SHP77 treated with DMSO at 0.1 percent for 48 hours (cell line): ENCODE measurements around the gene CDHR5.

Source experiments
- DNase-seq: peaks from one replicate; lab custom pipeline; 2025; lab: John Stamatoyannopoulos, UW

The CDHR5 gene

DNA sequence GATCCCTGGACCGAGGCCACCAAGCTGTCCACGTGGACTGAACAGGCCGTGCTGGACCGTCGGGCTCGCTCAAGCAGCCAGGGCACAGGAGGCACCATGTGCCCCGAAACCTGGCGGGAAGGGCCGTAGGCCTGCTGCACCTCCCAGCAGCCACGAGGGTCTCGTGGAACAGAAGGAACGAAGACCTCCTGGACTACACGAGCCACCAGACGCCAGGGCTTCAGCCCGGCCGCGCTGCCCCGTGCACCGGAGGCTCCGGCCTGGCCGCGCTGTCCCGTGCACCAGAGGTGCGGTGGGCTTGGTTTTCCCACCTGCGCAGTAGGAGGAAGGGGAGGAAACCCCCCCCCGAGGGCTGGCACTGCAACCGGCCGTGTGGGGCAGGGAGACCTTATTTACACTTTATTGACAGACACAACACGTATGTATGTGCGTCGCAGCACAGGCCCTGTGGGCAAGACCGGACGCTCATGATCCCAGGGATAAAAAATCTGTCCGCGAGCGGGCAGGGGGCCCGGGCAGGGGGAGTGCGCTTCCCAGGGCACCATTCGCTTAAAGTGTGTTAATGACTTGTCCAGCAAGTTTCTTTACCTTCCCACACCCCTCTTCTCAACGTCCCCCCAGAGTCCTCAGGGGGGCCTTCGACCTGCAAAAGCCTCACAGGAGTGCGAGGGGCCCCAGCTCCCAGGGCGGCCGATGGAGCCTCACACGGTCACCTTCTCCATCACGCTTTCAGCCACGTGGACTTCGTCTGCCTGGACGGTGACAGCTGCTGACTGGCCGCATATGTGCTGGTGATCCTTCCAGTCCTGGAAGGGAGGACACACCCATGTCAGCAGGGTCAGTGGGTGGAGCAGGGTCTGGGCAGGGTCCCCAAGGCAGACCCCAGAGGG, 19.3 kb upstream of the CDHR5 start:
- no peak for DNase-seq

DNA sequence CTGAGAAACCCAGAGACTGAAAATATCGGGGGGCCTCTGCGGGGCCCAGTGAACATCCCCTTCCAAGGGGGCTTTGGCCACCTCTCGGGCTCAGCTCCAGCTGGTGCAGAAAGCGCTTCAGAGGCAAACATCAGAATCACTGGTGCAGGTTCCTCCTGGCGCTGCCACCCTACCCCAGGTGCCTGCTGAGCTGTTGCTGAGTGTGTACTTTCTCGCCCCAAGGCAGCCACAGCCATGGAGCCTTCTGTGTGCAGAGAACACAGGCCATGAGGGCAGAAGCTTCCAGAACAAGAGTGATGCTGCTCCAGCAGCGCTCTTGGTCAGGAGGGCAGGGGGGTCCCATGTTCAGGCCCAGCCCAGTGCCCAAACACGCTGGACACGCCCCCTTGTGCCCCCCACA, 18.6 kb upstream of the CDHR5 start:
- DNase-seq, result no peak

DNA sequence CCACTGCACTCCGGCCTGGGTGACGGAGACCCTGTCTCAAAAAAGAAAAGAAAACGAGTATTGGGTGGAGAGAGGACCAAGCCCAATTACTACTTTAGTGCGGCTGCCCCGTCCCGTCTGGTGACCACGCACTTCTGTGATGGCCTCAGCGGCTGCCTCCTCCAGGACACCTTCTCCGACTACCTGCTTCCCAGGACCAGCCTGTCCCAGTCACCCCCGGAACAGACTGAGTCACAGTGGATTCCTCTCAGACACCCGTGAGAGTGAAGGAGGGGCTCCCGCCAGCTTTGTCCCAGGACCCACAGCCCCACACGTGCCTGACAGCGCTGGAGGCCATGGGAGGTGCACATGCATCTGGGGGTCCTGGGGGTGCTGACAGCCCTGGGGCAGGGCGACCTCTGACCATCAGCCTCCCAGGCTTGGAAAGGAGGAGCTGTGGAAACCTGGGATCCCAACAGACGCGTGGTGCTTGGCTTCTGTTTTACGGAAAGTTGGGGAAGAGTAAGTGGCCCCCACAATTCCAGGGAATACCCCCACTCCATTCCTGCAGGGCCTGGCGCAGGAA, 17.1 kb upstream of the CDHR5 start:
- no peak for DNase-seq

DNA sequence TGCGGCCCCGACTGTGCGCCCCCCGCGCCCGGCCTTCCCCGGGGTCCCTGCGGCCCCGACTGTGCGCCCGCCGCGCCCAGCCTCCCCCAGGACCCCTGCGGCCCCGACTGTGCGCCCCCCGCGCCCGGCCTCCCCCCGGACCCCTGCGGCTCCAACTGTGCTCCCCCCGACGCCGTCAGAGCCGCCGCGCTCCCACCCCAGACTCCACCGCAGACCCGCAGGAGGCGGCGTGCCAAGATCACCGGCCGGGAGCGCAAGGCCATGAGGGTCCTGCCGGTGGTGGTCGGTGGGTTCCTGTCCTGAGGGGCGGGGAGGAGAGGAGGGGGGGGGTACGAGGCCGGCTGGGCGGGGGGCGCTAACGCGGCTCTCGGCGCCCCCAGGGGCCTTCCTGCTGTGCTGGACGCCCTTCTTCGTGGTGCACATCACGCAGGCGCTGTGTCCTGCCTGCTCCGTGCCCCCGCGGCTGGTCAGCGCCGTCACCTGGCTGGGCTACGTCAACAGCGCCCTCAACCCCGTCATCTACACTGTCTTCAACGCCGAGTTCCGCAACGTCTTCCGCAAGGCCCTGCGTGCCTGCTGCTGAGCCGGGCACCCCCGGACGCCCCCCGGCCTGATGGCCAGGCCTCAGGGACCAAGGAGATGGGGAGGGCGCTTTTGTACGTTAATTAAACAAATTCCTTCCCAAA, 15.4 kb upstream of the CDHR5 start:
- no peak for DNase-seq

DNA sequence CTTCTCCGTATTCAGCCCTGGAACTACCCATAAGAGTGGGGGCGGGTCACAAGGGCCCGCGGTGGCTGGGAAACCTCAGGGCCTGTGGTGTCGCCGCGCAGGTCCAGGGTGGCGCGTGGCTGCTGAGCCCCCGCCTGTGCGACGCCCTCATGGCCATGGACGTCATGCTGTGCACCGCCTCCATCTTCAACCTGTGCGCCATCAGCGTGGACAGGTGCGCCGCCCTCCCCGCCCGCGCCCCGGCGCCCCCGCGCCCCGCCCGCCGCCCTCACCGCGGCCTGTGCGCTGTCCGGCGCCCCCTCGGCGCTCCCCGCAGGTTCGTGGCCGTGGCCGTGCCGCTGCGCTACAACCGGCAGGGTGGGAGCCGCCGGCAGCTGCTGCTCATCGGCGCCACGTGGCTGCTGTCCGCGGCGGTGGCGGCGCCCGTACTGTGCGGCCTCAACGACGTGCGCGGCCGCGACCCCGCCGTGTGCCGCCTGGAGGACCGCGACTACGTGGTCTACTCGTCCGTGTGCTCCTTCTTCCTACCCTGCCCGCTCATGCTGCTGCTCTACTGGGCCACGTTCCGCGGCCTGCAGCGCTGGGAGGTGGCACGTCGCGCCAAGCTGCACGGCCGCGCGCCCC, 14.7 kb upstream of the CDHR5 start:
- DNase-seq, result no peak

DNA sequence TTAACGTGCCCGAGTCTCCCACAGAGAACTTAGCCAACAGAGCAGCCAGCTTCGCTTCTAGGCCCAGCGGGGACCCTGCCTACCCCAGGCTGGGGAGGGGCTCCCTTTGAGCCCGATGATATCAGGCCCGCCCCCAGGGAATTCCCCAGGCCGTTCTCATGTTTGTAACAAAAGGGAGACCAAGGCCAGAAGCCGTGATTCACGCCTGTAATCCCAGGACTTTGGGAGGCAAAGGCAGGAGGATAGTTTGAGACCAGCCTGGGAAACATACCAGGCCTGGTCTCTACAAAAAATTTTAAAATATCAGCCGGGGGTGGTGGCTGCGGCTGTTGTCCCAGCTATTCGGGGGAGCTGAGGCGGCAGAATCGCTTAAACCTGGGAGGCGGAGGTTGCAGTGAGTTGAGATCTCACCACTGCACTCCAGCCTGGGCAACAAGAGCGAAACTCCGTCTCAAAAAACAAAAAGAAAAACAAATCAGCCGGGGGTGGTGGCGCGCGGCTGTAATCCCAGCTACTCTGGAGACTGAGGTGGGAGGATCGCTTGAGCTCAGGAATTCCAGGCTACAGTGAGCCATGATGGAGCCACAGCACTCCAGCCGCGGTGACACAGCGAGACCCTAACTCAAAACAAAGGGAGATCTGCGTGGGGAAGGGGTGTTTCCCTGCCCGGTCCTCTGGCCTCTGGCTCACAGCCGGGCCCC, 14.0 kb upstream of the CDHR5 start:
- no peak for DNase-seq

DNA sequence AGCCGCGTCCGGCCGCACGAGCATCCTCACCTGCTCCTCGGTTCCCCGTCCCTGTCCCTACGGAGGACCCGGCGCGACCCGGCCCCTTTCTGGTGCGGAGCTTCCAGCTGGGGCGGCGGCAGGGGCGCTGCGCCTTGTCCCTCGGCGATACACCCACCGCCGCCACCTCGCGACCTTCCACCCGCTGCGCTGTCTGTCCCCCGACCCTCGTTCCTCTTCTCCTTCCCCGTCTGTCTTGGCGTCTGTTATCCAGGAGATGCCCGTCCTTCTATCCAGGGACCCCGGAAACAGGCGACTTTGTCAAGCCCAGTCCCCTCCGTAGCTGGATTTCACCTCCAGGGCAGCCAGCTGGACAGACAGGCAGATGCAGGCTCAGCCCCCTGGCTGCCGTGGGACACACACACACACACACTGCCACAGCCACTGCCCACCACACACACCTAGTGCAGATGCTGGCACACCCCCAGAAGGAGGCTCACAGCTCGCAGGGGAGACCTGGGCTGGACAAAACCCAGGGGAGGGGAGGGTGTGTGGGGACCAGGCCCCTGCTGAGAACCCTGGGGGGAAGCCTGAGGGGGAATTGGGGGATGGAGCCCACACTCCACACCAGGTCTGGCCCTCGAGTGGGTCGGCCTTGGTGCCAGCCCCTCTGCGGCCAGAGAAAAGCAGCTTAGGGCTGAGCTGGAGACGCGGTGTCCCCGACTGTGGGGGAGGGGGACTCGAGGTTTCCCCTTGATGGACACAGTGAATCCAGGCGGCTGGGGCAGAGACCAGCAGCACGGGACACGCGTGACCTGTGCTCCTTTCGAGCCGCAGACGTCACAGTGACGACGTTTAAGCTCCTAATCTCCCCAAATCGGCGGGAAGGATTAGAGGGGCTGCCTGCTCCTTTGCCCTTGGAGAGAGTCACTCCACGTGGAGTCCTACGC, 13.1 kb upstream of the CDHR5 start:
- DNase-seq, result no peak

DNA sequence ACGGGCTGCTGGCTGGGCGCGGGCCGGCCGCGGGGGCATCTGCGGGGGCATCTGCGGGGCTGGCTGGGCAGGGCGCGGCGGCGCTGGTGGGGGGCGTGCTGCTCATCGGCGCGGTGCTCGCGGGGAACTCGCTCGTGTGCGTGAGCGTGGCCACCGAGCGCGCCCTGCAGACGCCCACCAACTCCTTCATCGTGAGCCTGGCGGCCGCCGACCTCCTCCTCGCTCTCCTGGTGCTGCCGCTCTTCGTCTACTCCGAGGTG, 12.5 kb upstream of the CDHR5 start:
- no peak for DNase-seq

DNA sequence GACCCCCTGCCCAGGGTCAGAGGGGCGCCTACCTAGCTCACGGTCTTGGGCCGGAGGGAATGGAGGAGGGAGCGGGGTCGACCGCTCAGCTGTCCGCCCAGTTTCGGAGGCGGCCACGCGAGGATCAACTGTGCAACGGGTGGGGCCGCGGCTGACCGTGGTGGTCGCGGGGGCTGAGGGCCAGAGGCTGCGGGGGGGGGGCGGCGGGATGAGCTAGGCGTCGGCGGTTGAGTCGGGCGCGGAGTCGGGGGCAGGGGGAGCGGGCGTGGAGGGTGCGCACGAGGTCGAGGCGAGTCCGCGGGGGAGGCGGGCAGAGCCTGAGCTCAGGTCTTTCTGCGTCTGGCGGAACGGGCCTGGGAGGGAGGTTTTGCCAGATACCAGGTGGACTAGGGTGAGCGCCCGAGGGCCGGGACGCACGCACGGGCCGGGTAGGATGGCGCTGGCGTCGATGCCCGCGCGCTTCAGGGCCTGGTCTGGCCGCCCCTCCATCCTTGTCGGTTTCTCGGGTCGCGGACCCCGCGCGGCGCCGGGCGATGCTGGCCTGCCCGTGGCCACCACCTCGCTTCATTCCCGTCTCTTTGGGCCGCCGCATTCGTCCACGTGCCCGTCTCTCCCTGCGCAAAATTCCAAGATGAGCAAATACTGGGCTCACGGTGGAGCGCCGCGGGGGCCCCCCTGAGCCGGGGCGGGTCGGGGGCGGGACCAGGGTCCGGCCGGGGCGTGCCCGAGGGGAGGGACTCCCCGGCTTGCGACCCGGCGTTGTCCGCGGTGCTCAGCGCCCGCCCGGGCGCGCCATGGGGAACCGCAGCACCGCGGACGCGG, 12.0 kb upstream of the CDHR5 start, which contains the start of gene DRD4:
TSS of gene DRD4 (plus strand) at position 759 of the 822 bp plus-strand sequence. CDS start at position 795, 36 bp downstream.
- no peak for DNase-seq

DNA sequence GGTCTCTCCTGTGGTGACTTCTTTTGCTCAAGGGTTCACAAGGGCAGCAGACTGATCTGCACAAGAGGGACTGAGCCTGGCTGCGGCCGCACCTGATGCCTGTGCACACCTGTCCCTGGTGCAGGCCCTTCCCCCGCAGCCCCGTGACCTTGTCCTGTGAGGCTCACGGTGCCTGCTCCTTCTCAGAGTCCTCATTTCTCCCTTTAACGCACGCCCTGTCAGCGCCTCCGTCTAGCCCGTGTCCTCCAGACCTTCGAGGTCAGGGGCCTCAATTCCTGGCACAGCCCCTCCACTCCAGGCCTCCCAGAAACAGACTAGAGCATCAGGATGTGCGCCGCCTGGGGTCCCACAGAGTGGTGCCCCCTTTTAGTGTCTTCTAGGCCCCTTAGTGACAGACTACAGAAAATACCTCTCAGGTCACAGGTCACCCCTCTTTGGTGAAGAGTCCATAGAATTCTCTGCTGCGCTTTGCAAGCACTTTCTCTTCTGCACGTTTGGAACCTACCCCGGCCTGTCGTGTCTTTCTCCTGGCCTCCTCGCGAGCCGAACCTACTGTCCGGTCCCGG, 11.3 kb upstream of the CDHR5 start:
- DNase-seq, result no peak

DNA sequence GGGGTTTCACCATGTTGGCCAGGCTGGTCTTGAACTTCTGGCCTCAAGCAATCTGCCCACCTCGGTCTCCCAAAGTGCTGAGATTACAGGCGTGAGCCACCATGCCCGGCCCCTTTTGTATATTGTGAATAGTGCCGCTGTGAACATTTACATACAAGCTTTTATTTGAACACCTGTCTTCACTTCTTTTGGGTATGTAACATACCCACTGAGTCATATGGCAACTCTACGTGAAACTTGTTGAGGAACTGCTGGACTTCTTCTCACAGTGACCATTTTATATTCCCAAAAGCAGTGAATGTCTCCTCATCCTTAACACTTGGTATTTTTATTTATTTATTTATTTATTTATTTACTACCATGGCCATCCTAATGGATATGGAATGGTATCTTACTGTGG, 6.1 kb upstream of the CDHR5 start:
- DNase-seq, result no peak

DNA sequence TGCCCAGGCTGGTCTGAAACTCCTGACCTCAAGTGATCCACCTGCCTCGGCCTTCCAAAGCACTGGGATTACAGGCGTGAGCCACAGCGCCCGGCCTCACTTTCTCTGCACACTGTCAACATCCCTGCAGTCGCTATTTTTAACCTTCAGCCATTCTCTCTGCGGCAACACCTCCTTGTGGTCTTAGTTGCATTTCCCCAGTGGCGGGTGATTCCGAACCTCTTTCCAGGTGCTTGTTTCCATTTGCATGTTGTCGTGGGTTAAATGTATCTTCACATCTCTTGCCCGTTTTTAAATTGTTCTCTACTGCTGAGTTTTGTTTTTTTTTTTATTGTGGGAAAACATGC, 4.5 kb upstream of the CDHR5 start:
- DNase-seq, result no peak

DNA sequence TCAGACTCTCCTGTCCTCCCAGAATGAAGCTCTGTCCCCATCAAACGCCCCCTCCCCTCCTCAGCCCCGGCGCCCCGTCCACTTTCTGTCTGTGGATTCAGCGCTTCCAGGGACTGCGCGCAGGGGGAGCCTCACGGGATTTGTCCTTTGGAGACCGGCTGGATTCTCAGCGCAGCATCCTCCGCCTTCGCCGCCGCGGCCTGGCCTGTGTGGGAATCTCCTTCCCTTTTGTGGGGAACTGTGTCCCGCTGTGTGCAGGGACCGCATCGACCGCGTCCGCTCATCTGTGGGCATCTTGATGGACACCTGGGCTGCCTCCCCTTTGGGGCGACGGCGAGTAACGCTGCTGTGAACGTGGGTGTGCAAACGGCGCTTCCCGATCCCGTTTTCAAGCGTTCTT, 3.3 kb upstream of the CDHR5 start:
- no peak for DNase-seq

DNA sequence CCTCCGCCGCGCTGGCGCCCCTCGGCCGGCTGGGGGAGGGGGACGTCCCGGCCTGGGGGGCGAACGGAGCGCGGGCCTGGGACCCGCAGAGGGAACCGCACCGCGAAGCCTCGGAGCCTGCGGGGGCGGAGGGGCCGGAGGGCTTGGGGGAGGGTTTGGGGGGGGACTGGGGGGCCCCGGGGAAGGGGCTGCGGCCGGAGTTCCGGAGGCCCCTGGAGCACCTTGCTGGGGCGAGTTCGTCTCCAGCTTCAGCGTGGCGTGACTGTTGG, 2.5 kb upstream of the CDHR5 start:
- no peak for DNase-seq

DNA sequence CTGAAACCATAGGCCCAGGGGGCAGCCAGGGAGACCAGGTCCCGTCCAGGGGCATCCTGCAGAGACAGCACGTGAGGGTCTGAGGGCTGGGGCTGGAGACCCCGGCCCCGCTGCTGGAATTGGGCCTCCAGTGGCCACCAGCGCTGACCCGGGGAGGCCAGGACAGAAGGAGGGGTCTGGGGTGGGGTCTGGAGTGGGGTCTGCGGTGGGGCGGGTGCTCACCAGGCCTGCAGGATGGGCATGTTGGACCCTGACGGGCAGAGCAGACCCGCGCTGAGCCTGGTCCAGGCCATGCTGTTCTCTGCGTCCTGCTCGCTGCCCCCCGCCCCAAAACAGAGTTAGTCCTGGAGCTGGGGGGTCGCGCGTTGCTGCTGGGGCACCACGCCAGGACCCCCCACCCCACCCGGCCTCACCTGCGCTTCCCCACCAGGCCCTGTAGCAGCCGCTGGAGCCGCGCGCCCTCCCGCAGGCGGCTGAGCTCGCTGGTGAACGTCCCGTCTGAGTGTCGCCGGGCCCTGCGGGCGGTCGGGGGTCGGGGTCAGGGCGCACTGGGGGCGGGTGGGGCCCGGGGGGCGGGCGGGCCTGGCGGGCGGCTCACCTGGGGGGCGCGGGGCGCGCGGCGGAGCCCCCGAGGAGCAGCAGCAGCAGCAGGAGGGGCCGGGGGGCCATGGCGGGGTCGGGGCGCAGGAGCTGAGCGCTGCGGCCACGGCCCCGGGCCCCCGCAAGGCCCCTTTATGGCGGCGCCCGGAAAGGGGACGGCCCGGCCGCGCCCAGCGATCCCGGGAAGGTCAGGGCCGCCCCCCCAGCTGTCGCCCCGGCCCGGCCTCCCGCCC, 1.9 kb upstream of the CDHR5 start, which contains the start of gene SCT:
TSS of gene SCT (minus strand) at position 707 of the 833 bp plus-strand sequence. CDS start at position 669, 38 bp downstream.
- no peak for DNase-seq

DNA sequence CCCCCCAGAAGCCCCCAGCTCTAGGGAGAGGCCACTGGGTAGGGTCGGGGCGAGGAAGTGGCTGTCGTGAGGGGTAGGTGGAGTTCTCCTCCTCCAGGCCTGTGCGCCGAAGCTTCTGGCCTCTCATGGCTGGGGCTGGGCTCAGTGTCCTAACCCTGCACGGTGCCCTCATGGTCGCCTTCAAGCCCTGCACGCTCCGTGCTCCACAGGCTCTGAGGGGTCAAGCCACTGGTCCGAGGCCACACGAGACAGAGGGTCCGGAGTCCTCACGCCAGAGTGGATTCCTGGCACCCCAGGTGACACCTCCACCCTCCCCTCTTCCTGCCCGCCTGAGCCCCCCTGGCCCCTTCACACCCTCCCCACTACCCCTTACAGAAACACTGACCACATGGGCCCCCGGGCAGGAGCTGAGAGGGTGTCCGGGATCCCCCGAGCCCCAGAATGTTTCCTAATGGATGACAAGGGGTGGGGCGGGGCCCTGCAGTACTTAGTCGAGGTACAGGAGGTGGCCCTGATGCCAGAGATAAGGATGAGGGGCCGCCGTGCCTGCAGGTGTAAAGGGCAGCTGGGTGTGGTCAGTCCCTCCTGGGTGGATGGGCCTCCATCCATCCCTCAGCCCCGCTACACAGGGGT, 997 bp upstream of the CDHR5 start:
- DNase-seq, result no peak

DNA sequence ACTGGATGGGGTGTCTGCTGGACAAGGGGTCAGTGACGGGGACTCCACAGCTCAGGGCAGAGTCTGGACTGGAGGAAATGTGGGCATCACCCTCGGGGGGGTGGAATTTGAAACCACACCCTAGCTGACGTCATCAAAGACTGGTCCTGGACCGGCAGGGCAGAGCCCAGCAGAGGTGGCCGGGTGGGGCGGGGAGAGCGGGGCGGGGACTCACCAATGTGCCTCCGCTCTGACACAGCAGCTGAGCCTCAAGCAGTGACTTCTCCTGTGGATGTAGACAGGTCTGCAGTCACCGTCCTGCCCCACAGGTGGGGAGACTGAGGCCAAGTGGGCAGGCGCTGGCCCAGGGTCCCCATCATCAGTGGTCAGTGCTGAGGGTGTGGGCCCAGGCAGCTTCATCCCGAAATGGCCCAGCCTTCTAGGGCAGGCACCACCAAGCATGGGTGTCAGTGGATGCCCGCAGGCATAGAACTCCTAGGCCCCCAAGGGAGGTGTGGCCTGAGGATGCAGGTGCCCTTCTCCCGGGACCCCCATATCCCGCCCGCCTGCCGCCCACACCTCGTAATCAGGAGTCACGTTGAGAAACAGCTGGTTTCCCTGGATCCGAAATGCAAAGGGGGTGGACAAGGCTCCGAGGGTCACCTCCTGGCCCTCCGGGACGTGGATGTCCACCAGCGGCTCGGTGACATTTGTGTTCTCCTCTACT, 603 bp downstream of the CDHR5 start:
- DNase-seq, result no peak

DNA sequence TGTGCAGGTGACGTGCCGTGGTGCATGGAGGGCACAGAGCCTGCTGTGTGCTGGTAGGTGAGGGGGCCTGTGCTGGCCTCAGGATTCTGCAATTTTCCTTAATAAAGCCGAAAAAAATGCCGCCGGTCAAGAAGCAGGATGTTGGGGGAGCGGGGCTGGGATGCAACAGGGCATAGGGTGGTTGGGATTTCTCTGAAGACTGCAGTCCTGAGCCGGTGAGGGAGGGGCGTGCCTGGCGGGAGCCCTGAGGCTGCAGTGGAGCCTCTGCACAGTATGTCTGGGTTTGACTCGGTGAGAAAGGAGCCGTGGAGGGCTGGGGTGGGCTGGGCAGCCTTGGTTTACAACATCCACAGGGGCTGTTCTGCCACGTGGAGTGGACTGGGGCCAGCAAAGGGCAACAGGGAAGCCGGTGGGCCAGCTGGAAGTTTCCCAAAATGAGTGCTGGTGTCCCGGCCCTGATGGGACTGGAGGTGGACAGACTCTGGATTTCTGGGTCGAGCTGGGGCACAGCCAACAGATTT, 1.3 kb downstream of the CDHR5 start:
- no peak for DNase-seq
